Stimulated activated CD4-positive, alpha-beta T cell treated with anti-CD3 and anti-CD28 coated beads, Interleukin-1b, Interleukin-23, amount 100 ng/mL, for 48 hours (primary cell): ENCODE data around the gene SMDT1.
"Not testable (repeated sequence)": the region's sequence is repeated elsewhere in the genome, so short reads cannot be mapped to it uniquely, and the experiment has no call there.

Experiments used
- DNase-seq: peaks from one replicate; pipeline ENCODE4 v3.0.0-alpha.2; 2020

SMDT1 gene

DNA sequence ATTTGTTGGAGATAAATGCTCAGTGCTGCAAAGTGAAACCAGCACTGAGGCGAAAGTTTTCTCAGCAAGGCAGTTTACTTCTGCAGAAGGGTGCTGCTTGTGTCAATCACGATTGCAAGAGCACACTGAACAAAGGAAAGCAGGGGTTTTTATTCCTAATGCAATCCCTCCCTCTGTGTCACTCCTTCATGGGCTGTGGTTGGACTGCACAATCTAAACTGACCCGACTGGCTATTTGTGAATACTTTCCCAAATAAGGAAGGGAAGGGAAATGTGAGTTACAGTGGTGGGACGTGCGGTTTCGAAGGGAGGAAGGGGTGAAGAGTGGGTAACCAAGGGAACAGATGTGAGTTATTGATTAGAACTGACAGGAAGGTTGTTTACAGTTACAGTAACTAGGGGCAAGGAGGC lies 35.9 kb downstream of the SMDT1 start:
- not testable (repeated sequence) for DNase-seq

DNA sequence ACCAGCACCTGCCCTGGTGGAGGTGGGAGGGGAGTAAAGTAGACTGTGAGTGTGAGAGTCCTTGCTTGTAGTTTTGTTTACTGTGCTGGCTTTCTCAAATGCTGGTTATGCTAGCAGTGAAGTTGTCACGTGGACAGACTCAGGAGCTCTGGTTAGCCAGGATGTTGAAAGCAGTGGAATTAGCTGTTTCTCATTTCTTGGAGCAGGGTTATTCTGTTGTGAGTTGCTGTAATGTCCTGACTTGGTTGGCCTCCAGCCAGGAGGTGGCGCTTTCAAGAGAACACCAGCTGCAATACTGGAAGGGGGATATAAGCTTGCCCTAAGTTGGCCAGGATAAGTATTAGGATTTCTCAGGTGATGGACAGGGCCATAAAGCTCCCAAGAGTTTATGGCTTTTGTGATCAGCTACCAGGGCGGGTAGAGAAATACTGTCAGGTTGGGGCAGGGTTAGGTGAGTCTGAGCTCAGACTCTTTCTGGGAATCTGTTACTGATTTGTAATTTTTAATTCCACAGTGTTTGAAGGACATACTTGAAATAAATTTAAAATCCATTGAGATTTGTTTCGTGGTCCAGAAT lies 37.4 kb downstream of the SMDT1 start:
- DNase-seq = no peak

DNA sequence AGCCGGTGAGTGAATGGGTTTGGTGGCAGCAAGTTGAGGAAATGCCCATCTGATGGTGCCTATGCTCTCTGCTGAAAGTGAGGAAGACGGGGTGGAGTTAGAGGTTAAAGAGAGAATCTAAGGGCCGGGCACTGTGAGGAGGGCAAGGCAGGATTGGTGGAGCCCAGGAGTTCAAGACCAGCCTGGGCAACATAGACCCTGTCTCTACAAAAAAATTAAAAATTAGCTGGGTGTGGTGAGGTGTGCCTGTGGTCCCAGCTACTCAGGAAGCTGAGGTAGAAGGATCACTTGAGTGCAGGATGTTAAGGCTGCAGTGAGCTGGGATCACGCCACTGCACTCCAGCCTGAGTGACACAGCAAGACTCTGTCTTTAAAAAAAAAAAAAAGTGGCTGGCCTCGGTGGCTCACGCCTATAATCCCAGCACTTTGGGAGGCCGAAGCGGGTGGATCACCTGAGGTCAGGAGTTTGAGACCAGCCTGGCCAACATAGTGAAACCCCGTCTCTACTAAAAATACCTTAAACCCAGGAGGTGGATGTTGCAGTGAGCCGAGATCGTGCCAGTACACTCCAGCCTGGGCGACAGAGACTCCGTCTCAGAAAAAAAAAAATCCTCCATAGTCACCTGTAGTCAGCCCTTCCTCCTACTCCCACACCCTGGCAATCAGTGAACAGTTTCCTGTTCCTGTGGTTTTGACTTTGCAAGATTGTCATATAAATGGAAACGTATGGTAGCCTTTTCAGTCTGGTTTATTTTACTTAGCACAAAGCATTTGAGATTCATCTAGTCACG lies 40.9 kb downstream of the SMDT1 start:
- peak; percentile 44 for DNase-seq

DNA sequence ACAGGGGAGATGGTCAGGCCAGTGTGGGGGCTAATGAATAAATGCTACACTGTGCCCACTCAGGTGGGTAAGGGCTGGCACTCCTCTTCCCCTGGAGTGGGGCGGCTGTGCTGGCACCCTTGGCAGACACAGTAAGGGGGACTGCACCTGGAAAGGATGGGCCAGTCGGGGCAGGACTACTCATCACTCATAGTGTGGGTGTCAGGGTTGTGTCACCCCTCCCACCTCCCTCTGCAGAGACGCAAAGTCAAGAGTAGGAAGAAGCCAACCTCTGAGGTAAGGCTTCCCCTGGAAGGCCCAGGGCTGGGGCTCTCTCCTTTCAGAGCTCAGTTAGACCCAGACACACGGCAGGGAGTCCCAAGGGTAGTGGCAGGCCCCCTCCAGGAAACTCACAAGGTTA lies 44.0 kb downstream of the SMDT1 start:
- not testable (repeated sequence) for DNase-seq

DNA sequence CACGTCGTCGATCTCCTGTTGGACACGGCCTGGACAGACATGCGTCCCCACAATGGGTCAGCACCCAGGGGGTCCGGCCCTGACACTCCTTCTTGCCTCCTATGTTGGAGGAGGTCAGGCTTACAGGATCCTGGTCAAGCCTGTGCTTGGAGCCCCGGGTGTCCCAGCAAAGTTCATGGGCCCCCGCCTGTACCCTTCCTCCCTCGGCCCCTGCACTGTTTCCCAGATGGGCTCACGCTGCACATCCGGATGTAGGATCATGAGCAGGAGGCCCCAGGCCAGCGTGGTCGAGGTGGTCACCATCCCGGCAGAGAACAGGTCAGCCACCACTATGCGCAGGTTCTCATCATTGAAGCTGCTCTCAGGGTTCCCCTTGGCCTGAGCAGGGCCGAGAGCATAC lies 48.1 kb downstream of the SMDT1 start:
- no peak for DNase-seq

DNA sequence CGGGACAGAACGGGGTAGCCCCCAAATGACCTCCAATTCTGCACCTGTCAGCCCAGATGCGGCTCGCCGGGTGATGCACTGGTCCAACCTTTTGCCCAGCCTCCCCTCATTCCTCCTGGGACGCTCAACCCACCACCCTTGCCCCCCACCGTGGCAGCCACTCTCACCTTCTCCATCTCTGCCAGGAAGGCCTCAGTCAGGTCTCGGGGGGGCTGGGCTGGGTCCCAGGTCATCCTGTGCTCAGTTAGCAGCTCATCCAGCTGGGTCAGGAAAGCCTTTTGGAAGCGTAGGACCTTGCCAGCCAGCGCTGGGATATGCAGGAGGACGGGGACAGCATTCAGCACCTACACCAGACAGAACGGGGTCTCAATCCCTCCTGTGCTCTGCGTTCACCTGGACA lies 48.5 kb downstream of the SMDT1 start:
- not testable (repeated sequence) for DNase-seq

DNA sequence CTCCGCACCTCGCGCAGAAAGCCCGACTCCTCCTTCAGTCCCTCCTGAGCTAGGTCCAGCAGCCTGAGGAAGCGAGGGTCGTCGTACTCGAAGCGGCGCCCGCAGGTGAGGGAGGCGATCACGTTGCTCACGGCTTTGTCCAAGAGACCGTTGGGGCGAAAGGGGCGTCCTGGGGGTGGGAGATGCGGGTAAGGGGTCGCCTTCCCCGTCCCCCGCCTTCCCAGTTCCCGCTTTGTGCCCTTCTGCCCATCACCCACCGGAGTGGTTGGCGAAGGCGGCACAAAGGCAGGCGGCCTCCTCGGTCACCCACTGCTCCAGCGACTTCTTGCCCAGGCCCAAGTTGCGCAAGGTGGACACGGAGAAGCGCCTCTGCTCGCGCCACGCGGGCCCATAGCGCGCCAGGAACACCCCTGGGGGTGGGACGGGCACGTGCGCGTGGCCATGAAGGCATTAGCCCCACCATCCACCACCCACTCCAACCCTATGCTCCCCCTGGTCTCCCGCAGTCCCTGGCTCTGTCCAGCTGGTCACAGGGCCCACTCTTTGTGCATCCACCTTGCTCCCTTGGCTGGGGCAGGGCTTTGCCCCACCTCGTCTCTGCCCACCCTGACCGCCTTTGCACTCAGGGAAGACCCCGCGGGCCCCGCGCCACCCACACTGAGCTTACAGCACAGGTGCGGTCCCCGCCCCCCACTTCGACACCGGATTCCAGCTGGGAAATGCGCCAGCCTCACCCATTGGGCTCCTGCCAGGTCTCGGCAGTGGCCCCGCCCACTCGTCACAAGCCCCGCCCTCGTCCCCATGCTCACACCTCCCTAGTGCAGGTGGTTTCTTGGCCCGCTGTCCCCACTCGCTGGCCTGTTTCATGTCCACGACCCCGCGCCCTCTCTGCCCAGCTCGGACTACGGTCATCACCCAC lies 49.5 kb downstream of the SMDT1 start:
- not testable (repeated sequence) for DNase-seq

DNA sequence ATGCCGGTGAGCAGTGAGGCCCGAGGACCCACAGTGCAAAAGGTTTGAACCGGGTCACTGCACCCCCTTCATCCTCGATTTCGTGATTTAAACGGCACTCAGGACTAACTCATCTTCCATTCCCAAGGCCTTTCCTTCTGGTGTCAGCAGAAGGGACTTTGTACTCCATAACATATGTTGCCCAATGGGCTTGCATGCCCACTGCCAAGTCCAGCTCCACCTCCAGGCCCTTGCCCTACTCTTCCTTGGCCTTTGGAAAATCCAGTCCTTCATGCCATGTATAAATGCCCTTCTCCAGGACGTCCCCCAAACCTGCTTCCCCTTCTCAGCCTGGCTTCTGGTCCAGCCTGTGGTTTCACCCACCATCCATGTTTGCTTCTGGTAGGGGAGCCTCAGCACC lies 50.7 kb downstream of the SMDT1 start:
- DNase-seq = not testable (repeated sequence)

DNA sequence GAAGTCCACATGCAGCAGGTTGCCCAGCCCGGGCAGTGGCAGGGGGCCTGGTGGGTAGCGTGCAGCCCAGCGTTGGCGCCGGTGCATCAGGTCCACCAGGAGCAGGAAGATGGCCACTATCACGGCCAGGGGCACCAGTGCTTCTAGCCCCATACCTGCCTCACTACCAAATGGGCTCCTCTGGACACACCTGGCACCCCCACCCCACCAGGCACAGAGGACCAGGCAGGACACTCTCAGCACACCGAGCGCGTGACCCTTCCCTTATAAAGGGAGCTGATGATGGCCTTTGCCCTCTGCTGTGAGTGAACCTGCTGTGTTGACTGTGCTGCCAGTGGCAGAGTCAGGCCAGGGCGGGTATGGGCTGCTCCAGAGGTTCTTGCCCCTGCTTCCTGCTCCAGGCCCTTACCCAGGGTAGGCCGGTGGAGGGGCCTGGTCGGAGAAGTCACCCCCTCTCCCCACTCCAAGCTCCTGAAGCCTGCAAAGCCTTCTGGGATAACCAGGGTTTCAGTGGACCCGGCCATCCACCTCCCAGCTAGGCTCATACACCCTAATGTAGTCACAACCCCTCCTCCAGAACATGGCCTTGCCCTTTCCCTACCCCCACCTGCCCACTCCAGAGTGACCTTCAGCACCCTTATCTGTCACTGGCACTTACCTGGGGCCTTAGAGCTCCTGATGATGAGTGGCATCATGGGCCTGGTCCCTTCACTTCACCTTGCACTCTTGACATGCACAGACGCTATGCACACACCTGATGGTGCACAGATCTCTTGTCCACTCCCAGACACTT lies 51.3 kb downstream of the SMDT1 start, which contains the start of gene CYP2D6:
CYP2D6 (minus strand) TSS at position 172 of the 793 bp plus-strand sequence; CDS start at position 153, 19 bp downstream.
- not testable (repeated sequence) for DNase-seq

DNA sequence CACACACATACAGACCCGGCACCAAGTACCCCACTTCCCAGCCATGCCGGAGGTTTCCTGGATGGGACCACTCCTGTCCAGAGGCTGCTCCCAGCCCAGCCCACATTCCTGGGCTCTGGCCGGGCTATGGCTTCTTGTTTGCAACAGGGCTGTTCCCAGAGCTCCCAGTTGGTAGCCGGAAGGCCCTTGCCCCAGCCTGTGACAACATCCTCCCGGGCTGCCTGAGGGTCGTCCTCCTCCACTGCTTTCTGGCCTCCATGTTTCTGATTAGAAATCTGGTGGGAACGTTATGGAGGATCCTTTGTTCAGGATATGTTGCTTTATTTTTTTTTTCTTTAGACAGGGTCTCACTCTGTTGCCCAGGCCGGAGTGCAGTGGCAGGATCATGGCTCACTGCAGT lies 52.1 kb downstream of the SMDT1 start:
- no peak for DNase-seq

DNA sequence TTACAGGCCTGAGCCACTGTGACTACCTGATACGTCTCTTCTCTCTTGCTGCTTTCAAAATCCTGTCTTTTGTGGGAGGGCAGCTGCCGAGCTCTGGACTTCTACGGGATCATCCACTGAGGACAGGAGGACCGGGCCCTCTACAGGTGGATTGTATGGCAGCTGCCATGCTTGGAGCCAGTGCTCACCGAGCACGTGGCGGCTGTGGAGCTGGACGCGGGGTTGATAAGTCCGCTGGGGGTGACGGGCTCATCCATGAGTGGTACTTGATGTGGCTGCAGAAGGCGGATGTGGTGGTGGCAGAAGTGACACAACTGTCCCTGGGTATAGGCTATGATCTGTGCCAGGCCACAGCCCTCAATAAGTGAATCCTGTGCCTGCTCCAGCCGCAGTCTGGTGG lies 53.0 kb downstream of the SMDT1 start:
- no peak for DNase-seq
